Neuronal stem cell (in vitro differentiated cells): Measurements from ENCODE around the gene RFPL1.
A peak's percentile ranks its signal among the peaks of the same experiment; 100 is the strongest.
"Not testable (repeated sequence)": the region's sequence is repeated elsewhere in the genome, so short reads cannot be mapped to it uniquely, and the experiment has no call there.

ENCODE experiments used
- DNase-seq: peaks from one replicate; pipeline ENCODE4 v3.0.0-alpha.2; 2013; ENCODE audit warnings: low spot score
- H2AFZ ChIP-seq: one replicate; pipeline ENCODE4 v1.6.1; 2013; ENCODE audit warnings: mild to moderate bottlenecking, low read length, inconsistent platforms
- H2AK5ac ChIP-seq: 2 replicates; pipeline ENCODE4 v1.6.1; 2013; ENCODE audit warnings: low read depth, mild to moderate bottlenecking, inconsistent platforms, low read length, moderate library complexity, mixed read lengths
- H2BK120ac ChIP-seq: 2 replicates; pipeline ENCODE4 v1.6.1; 2013; ENCODE audit warnings: low read depth, mild to moderate bottlenecking, inconsistent platforms, low read length, moderate library complexity, mixed read lengths
- H2BK12ac ChIP-seq: one replicate; pipeline ENCODE4 v1.6.1; 2013; ENCODE audit warnings: low read length, inconsistent platforms
- H2BK15ac ChIP-seq: 2 replicates; pipeline ENCODE4 v1.6.1; 2013; ENCODE audit warnings: mild to moderate bottlenecking, low read length, inconsistent platforms, mixed read lengths
- H2BK5ac ChIP-seq: one replicate; pipeline ENCODE4 v1.6.1; 2013; ENCODE audit warnings: inconsistent platforms, mild to moderate bottlenecking, low read length, moderate library complexity
- H3K14ac ChIP-seq: one replicate; pipeline ENCODE4 v1.6.1; 2013; ENCODE audit warnings: low read length, inconsistent platforms
- H3K18ac ChIP-seq: 2 replicates; pipeline ENCODE4 v1.6.1; 2013; ENCODE audit warnings: low read length, inconsistent platforms
- H3K23ac ChIP-seq: 2 replicates; pipeline ENCODE4 v1.6.1; 2013; ENCODE audit warnings: low read depth, mild to moderate bottlenecking, mixed read lengths, low read length, inconsistent platforms; ENCODE audit not compliant: poor library complexity
- H3K27ac ChIP-seq: replicated peaks from 3 replicates; pipeline ENCODE4 v1.5.1; 2013; ENCODE audit warnings: low read length, inconsistent platforms
- H3K27me3 ChIP-seq, 3 experiments: 2 replicates each; pipeline ENCODE4 v1.6.1; 2013; ENCODE audit warnings: low read length in 3 of 3, mild to moderate bottlenecking in 2 of 3, inconsistent platforms in 1 of 3, low read depth in 1 of 3, mixed read lengths in 1 of 3, moderate library complexity in 1 of 3; ENCODE audit not compliant: control insufficient read depth in 3 of 3, insufficient read depth in 3 of 3
- H3K36me3 ChIP-seq, 2 donors: replicated peaks in 1 of 2; 2 replicates each; pipeline ENCODE4 v1.6.1; 2013; ENCODE audit warnings: low read length in 2 of 2; ENCODE audit not compliant: control insufficient read depth in 2 of 2, insufficient read depth in 2 of 2
- H3K4ac ChIP-seq: 2 replicates; pipeline ENCODE4 v1.6.1; 2013; ENCODE audit warnings: inconsistent platforms, mild to moderate bottlenecking, low read length, moderate library complexity
- H3K4me1 ChIP-seq, 2 donors: 1 replicate in 1 of 2; 2 replicates in 1 of 2; pipeline ENCODE4 v1.6.1; 2013; ENCODE audit warnings: low read length in 2 of 2, low read depth in 1 of 2; ENCODE audit not compliant: control insufficient read depth in 2 of 2, insufficient read depth in 1 of 2
- H3K4me2 ChIP-seq: one replicate; pipeline ENCODE4 v1.6.1; 2013; ENCODE audit warnings: mild to moderate bottlenecking, low read length, inconsistent platforms; ENCODE audit not compliant: insufficient read depth, poor library complexity, severe bottlenecking
- H3K4me3 ChIP-seq, 2 donors: 2 replicates each; pipeline ENCODE4 v1.5.1; 2013; ENCODE audit warnings: low read length in 2 of 2, mild to moderate bottlenecking in 2 of 2, inconsistent platforms in 1 of 2, moderate library complexity in 1 of 2
- H3K79me1 ChIP-seq: one replicate; pipeline ENCODE4 v1.6.1; 2013; ENCODE audit warnings: low read depth, mild to moderate bottlenecking, inconsistent platforms, low read length, moderate library complexity
- H3K9ac ChIP-seq: one replicate; pipeline ENCODE4 v1.6.1; 2013; ENCODE audit warnings: mild to moderate bottlenecking, low read depth, low read length, inconsistent platforms; ENCODE audit not compliant: poor library complexity
- H3K9me3 ChIP-seq, 2 donors: replicated peaks in 1 of 2; 2 replicates each; pipeline versions ENCODE3 to v1.6.1; 2013; ENCODE audit warnings: low read length in 2 of 2, mild to moderate bottlenecking in 2 of 2, inconsistent platforms in 1 of 2, low read depth in 1 of 2, mixed read lengths in 1 of 2, moderate library complexity in 1 of 2; ENCODE audit not compliant: control insufficient read depth in 2 of 2, insufficient read depth in 1 of 2
- H4K8ac ChIP-seq: one replicate; pipeline ENCODE4 v1.6.1; 2013; ENCODE audit warnings: low read depth, mild to moderate bottlenecking, inconsistent platforms, low read length, moderate library complexity
- H4K91ac ChIP-seq: one replicate; pipeline ENCODE4 v1.6.1; 2013; ENCODE audit warnings: low read length, low read depth, mild to moderate bottlenecking, inconsistent platforms; ENCODE audit not compliant: poor library complexity
- WGBS, 2 donors: extraction: QIAGEN DNeasy Blood & Tissue Kit; methylation state at CpG; one replicate each; pipeline ENCODE4 v1.1.7; 2013; ENCODE audit warnings: missing lambda C conversion rate in 2 of 2, mixed read lengths in 1 of 2; ENCODE audit not compliant: insufficient read length in 2 of 2, insufficient replicate concordance in 1 of 2; ENCODE audit errors: extremely low coverage in 2 of 2; 5-methylcytosine and 5-hydroxymethylcytosine counted together

The RFPL1 gene

GRCh38 chr22:29412772-29413171 is 25.6 kb upstream of the RFPL1 start:
- not testable (repeated sequence) for H2AFZ ChIP-seq, H3K4me2 ChIP-seq, H3K27me3 ChIP-seq, H3K4ac ChIP-seq, H3K27ac ChIP-seq, H3K4me3 ChIP-seq, H3K9me3 ChIP-seq, H2BK5ac ChIP-seq, H3K14ac ChIP-seq, H2AK5ac ChIP-seq, H3K18ac ChIP-seq, H3K23ac ChIP-seq, H3K36me3 ChIP-seq, H4K91ac ChIP-seq, H3K9ac ChIP-seq, H2BK120ac ChIP-seq, H3K4me1 ChIP-seq, H2BK15ac ChIP-seq, H2BK12ac ChIP-seq, DNase-seq, H4K8ac ChIP-seq, H3K79me1 ChIP-seq
- no CpG with 5 or more reads among the region's 4 CpGs for WGBS, 2 donors

- H3K4me1 ChIP-seq, DNase-seq, H2BK5ac ChIP-seq, H3K27ac ChIP-seq, H3K14ac ChIP-seq, H3K9ac ChIP-seq, H3K4me3 ChIP-seq, H3K36me3 ChIP-seq, H2AFZ ChIP-seq, H3K4me2 ChIP-seq, H3K23ac ChIP-seq, H3K9me3 ChIP-seq, H2BK15ac ChIP-seq, H4K91ac ChIP-seq, H4K8ac ChIP-seq, H3K4ac ChIP-seq, H2BK12ac ChIP-seq, H3K27me3 ChIP-seq, H2BK120ac ChIP-seq, H3K79me1 ChIP-seq, H2AK5ac ChIP-seq: not testable (repeated sequence)
- no CpG with 5 or more reads among the region's 23 CpGs for WGBS, 2 donors
- peak overlapping the region; percentile 71 for H3K18ac ChIP-seq
Observed at GRCh38 chr22:29414951-29415591, 23.3 kb upstream of the RFPL1 start.

- H2BK120ac ChIP-seq, H3K14ac ChIP-seq, H3K4me2 ChIP-seq, H2BK12ac ChIP-seq, H2BK5ac ChIP-seq, H3K27ac ChIP-seq, H2AK5ac ChIP-seq, H2BK15ac ChIP-seq, H3K18ac ChIP-seq, H3K79me1 ChIP-seq, H3K4me1 ChIP-seq, H3K27me3 ChIP-seq, H3K36me3 ChIP-seq, H3K4ac ChIP-seq, H3K9ac ChIP-seq, DNase-seq, H4K8ac ChIP-seq, H3K23ac ChIP-seq, H3K4me3 ChIP-seq, H4K91ac ChIP-seq, H2AFZ ChIP-seq, H3K9me3 ChIP-seq: not testable (repeated sequence)
- no CpG with 5 or more reads among the region's 5 CpGs for WGBS, 2 donors
Observed at GRCh38 chr22:29418704-29419103, 19.7 kb upstream of the RFPL1 start.

- Histone ChIP-seq H3K9ac (no peak overlapping the region), H2AFZ (no peak overlapping the region), H2BK5ac (no peak overlapping the region), H3K27ac (no peak overlapping the region), H4K8ac (no peak overlapping the region), H2BK120ac (no peak overlapping the region), H3K18ac (no peak overlapping the region), H3K27me3 (peaks cover 0 to 16% (median 0%) of the 10 kb centered on the region in 3 experiments), H3K36me3 (no peaks in the 10 kb centered on the region), H2BK12ac (no peak overlapping the region), H3K4me1 (no peaks in the 10 kb centered on the region), H3K14ac (no peak overlapping the region), H4K91ac (no peak overlapping the region), H3K9me3 (no peaks in the 10 kb centered on the region), H3K4ac (no peak overlapping the region), H3K23ac (no peak overlapping the region), H3K4me2 (no peak overlapping the region), H3K79me1 (no peaks in the 10 kb centered on the region), H3K4me3 (no peak overlapping the region), H2BK15ac (no peak overlapping the region), H2AK5ac (no peak overlapping the region)
- no CpG with 5 or more reads among the region's 7 CpGs for WGBS, 2 donors
- DNase-seq: no peak
Observed at GRCh38 chr22:29426476-29426875, 11.9 kb upstream of the RFPL1 start.
